CD4-positive, alpha-beta T cell treated with Interleukin-21 for 1 hour (primary cell): ENCODE measurements around the gene UBQLN1.
"Not testable (repeated sequence)": the region's sequence is repeated elsewhere in the genome, so short reads cannot be mapped to it uniquely, and the experiment has no call there.

Source experiments
- DNase-seq: peaks from one replicate; pipeline ENCODE4 v3.0.0-alpha.2; 2020

UBQLN1 gene

GRCh38 chr9:83707768-83708514, at the start of gene UBQLN1:
UBQLN1 (minus strand) TSS chr9:83707958; CDS start chr9:83707679, 279 bp downstream.
- peak; percentile 92 for DNase-seq

GRCh38 chr9:83754383-83754977, 46.7 kb upstream of the UBQLN1 start:
- no peak for DNase-seq

DNA sequence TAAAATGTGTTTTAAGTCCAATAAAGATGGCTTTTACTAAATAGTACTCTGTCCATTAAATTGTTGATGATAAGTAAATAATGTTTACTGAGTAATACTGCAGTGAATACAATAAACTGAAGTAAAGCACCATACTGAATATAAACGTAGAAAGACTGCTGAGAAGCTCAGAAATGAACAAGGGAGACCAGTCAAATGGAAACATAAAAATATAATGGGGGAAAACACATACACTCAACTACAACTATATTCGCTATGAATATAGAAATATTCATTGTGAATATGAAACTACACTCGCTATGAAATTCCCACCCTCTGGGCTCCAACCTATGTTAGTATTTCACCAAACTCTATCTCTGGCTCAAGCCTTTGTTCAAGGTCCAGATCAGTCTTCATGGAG, 41.9 kb upstream of the UBQLN1 start:
- DNase-seq = no peak

- DNase-seq = no peak
Measured at GRCh38 chr9:83744206-83744605, 36.4 kb upstream of the UBQLN1 start.

DNA sequence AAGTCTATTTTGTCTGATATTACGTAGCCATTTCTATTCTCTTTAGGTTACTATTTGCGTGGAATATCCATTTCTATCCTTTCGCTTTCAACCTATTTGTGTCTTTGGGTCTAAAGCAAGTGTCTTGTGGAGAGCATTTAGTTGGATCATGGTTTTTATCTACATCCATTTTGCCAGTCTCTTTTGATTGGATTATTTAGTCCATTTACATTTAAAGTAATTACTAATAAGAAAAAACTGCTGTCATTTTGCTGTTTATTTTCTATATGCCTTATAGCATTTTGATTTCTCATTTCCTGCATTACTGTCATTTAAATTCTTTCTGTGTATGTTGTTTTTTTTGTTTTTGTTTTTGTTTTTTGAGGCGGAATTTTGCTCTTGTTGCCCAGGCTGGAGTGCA, 26.0 kb upstream of the UBQLN1 start:
- no peak for DNase-seq

GRCh38 chr9:83728591-83729368, 21.0 kb upstream of the UBQLN1 start:
- DNase-seq = not testable (repeated sequence)

- no peak for DNase-seq
Measured at GRCh38 chr9:83724436-83724835, 16.7 kb upstream of the UBQLN1 start.

DNA sequence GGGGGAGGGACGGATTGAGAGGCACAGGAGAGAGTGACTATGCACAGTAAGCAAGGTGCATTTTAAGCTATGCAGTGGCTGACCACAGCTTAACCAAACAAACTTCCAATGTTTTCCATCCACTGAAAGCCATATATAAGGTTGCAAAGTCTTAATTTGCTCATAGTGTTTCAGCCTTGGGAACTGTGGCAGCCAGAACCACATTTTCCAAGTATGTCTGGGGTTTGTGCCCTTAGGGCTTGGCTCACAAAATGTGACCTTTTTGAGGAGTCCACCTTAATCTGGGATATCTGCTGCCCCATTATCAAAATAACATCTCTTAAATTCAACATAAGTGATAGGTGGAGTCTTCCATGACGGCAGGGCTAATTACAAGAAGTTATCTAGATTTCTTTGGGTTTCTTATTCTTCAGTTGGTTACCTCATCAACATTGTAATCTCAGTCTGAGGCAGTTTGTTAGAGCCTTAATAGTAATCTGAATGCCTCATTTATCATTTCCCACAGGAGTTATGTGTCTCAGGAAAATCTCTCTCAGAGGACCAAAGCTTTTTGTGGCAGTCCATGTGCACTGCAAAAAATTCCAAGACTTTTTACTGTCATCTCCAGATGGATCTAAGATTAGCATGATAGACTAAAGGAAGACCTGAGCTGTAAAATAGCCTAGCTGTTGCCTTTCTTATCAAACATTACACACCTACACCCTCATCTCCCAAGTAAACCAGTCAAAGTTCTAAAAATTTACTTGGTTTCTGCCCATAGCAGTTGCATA, 15.2 kb upstream of the UBQLN1 start:
- DNase-seq = no peak

DNA sequence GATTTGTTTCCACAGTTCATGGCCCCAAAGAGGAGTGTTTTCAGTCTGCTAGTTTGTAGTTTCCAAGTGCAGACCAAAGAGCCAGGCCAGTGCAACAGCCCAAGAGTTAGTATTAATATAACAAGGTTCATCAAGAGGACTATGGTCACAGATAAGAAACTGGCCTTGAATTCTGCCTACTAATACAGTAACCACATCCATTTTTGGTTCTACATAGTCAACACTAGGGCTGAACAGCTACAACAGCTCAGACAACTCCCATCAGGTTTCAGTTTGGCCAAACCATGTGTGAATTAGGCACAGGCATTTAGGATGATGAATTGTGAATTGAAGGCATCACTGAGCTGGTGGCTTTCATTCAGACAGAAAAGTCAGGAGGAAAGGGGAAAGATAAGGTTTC, 13.8 kb upstream of the UBQLN1 start:
- no peak for DNase-seq

- no peak for DNase-seq
Measured at GRCh38 chr9:83715794-83716193, 8.0 kb upstream of the UBQLN1 start.

GRCh38 chr9:83715221-83715620, 7.5 kb upstream of the UBQLN1 start:
- DNase-seq = no peak

DNA sequence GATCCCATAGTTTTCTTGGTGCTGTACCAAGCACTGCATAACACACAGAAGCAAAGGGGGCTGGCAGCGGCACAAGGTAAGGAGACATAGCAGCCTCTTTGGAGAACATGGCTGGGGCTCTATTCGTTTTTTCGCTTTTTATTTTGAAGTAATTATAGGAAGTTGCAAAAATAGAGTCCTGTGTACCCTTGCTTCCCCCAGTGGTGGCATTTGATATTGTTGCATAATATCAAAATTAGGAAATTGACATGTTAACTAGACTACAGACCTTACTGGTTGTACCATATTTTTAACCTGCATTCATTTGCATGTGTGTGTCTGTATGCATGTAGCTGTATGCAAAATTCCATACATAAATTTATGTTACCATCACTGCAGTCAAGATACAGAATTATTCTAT, 6.6 kb upstream of the UBQLN1 start:
- DNase-seq = peak; percentile 28

DNA sequence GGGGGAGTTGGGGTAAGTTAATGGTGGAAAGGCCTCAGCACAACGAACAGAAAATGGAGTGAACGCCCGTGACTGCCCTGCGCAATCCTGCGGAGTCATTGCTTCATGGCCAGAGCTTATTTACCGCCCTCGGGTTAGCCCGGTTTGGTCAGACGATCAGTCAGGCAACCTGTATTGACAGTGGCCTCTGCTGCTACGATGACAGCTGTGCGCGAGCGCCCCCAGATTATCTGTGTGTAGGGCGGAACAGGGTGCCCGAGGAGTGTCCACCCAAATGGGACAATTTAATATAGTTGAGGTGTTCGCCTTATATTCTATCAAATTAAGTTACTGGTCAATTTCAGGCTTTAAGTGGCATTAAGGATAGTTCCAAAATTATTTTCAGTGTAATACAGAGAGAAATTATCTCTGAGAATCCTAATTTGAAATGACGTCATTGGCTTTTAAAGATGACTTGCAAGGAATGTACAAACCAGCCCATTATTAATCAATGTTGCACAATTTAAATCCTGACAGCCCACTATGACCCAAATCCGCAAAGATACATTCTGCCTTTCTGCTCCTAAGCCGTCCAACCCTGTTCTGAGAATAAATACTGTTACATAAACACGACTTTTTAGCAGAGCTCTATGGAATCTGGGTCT, 879 bp upstream of the UBQLN1 start:
- DNase-seq = peak; percentile 69

GRCh38 chr9:83707518-83707767, 315 bp downstream of the UBQLN1 start:
- no peak for DNase-seq

GRCh38 chr9:83706676-83707517, 861 bp downstream of the UBQLN1 start:
- peak; percentile 72 for DNase-seq

DNA sequence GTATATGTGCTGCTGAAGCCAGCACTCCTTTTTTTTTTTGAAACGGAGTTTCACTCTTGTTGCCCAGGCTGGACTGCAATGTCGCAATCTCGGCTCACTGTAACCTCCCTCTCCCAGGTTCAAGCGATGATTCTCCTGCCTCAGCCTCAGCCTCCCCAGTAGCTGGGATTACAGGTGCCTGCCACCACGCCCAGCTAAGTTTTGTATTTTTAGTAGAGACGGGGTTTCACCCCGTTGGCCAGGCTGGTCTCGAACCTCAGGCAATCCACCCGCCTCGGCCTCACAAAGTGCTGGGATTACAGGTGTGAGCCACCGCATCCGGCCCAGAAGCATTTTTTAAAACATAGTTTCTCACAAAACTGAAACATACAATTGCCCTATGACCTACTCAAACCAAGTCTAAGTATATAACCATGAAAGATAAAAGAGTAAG, 2.5 kb downstream of the UBQLN1 start:
- peak; percentile 40 for DNase-seq

GRCh38 chr9:83701769-83702168, 6.0 kb downstream of the UBQLN1 start:
- no peak for DNase-seq

DNA sequence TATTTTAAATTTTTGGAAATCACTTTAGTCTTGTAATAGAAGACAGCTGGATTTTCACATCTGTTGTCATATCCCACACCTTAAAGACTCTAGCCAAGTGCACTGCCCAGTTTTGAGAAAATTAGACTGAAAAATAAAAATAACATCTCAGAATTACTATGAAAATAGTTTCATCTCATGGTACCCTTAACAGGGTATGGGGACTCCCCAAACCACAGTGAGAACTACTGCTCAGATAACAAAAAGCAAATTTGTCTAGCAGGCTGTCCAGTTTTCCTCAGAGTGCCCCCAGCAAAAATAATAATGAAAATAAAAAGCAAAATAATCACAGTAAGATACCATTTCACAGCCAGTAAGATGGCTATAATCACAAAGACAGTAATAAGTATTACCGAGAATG, 6.5 kb downstream of the UBQLN1 start:
- DNase-seq = no peak

- no peak for DNase-seq
Measured at GRCh38 chr9:83699615-83700014, 8.1 kb downstream of the UBQLN1 start.

GRCh38 chr9:83698976-83699585, 8.7 kb downstream of the UBQLN1 start:
- no peak for DNase-seq

GRCh38 chr9:83691492-83691891, 16.3 kb downstream of the UBQLN1 start:
- no peak for DNase-seq
